Measurements from ENCODE around the gene WDR20. TPM values are rescaled to one million over a fixed set of nuclear protein-coding genes. Genes with fewer than 3 reads are reported as not detected.

The WDR20 gene
- total and polyA plus RNA-seq, 2 of the 4 experiments (the other 2 are of a cell fraction), result 20.3 to 27.4 TPM

DNA sequence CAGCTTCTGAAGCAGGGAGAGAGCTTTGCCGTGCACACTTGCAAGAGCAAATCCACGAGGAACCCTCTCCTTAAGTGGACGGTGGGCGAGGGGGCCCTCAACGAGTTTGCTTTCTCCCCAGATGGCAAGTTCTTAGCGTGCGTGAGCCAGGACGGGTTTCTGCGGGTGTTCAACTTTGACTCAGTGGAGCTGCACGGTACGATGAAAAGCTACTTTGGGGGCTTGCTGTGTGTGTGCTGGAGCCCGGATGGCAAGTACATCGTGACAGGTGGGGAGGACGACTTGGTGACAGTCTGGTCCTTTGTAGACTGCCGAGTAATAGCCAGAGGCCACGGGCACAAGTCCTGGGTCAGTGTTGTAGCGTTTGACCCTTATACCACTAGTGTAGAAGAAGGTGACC lies 69.0 kb downstream of the WDR20 start:
- Histone ChIP-seq H4K5ac (ENCODE audit: low read depth, low read length) (no peak overlapping the region), H3K27me3 (ENCODE audit: control insufficient read depth, insufficient read depth, low read length) (no peaks in the 10 kb centered on the region), H2AK5ac (ENCODE audit: low read depth, low read length) (no peak overlapping the region), H3K27ac (ENCODE audit: insufficient read depth, low read length) (no peak overlapping the region), H2BK120ac (ENCODE audit: low read depth, low read length) (no peak overlapping the region), H4K20me1 (ENCODE audit: insufficient read depth, low read length) (peaks cover 12% of the 10 kb centered on the region), H2BK15ac (ENCODE audit: low read depth, low read length) (no peak overlapping the region), H2AFZ (replicated peaks; ENCODE audit: low read length, poor library complexity) (no peak overlapping the region), H3K18ac (ENCODE audit: low read depth, low read length) (no peak overlapping the region), H3K14ac (replicated peaks; ENCODE audit: low read depth, low read length) (no peak overlapping the region), H4K8ac (ENCODE audit: low read depth in 2 of 2, low read length in 2 of 2) (no peak overlapping the region), H2BK20ac (ENCODE audit: low read depth, low read length) (no peak overlapping the region), H3K4me3 (ENCODE audit: insufficient read depth, low read depth, low read length) (no peak overlapping the region), H3K4me1 (ENCODE audit: control insufficient read depth, insufficient read depth, low read length) (no peaks in the 10 kb centered on the region), H3K9me1 (ENCODE audit: insufficient read depth, low read length) (peaks cover 10% of the 10 kb centered on the region; the same call in 1 of the 2 replicates), H3K9me3 (ENCODE audit: control insufficient read depth, insufficient read depth, low read length) (no peaks in the 10 kb centered on the region), H3K23ac (ENCODE audit: low read depth, low read length) (no peak overlapping the region), H4K91ac (ENCODE audit: insufficient read depth, low read depth, low read length) (no peak overlapping the region), H3K4ac (ENCODE audit: low read depth, low read length) (no peak overlapping the region), H3K79me1 (ENCODE audit: low read depth in 1 of 2, low read length in 2 of 2) (peaks cover 32 to 69% of the 10 kb centered on the region in 2 experiments), H2BK5ac (ENCODE audit: low read depth, low read length, poor library complexity, severe bottlenecking) (no peak overlapping the region), H3K4me2 (ENCODE audit: low read depth, low read length) (no peak overlapping the region), H3K9ac (ENCODE audit: low read depth, low read length) (no peak overlapping the region), H3K56ac (ENCODE audit: extremely low read depth, insufficient read depth, low read length) (no peak overlapping the region), H3K36me3 (ENCODE audit: control insufficient read depth, insufficient read depth, low read length) (peaks cover 31% of the 10 kb centered on the region), H2AK9ac (replicated peaks; ENCODE audit: low read depth, low read length, poor library complexity) (no peak overlapping the region)
- dilution Hi-C loops (cut with HindIII; ENCODE audit: low sequenced_read_pairs, unreplicated experiment), result no loop called here
- 92% methylated on average over 8 of the region's 17 CpGs; no CpG with 5 or more reads in 1 of the 2 experiments for WGBS, 2 experiments (ENCODE audit: extremely low coverage in 2 of 2, insufficient read length in 1 of 2)
- CTCF ChIA-PET, result no interaction called here
- ATAC-seq (ENCODE audit: low read depth) (no peak), DNase-seq (no peak)
- intact Hi-C loops (cut with micrococcal nuclease), result no loop called here
- TF ChIP-seq SMC3 (IDR thresholded peaks at IDR 0.05; ENCODE audit: low read depth, low read length), result no peak
- TF ChIP-seq RCOR1 (IDR thresholded peaks at IDR 0.05; ENCODE audit: insufficient replicate concordance, low read length), result no peak
- TF ChIP-seq RFX5 (IDR thresholded peaks at IDR 0.05; ENCODE audit: low read depth, low read length), result no peak
- TF ChIP-seq BHLHE40 (IDR thresholded peaks at IDR 0.05; ENCODE audit: low read depth, low read length), result no peak
- TF ChIP-seq, protein P1, sequence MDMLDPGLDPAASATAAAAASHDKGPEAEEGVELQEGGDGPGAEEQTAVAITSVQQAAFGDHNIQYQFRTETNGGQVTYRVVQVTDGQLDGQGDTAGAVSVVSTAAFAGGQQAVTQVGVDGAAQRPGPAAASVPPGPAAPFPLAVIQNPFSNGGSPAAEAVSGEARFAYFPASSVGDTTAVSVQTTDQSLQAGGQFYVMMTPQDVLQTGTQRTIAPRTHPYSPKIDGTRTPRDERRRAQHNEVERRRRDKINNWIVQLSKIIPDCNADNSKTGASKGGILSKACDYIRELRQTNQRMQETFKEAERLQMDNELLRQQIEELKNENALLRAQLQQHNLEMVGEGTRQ (IDR thresholded peaks at IDR 0.05; ENCODE audit: low read depth, low read length), result no peak
- no peak for TF ChIP-seq MAZ (IDR thresholded peaks at IDR 0.05; ENCODE audit: borderline replicate concordance, low read depth, low read length)
- no peak for TF ChIP-seq RAD21 (IDR thresholded peaks at IDR 0.05; ENCODE audit: low read length)
- no peak for TF ChIP-seq FOS (IDR thresholded peaks at IDR 0.05; ENCODE audit: low read depth, low read length)
- no peak for TF ChIP-seq MAFK (IDR thresholded peaks at IDR 0.05; ENCODE audit: low read depth, low read length)
- no peak for TF ChIP-seq MXI1 (IDR thresholded peaks at IDR 0.05; ENCODE audit: borderline replicate concordance, low read depth, low read length)
- TF ChIP-seq CEBPB (IDR thresholded peaks at IDR 0.05; ENCODE audit: low read depth, low read length), result no peak
- BruUV-seq (replicated peaks), result no TSS peak
- POLR2A ChIA-PET (ENCODE audit: unreplicated experiment), result no interaction called here
- in situ Hi-C loops (cut with MboI; ENCODE audit: low sequenced_read_pairs), result no loop called here
